ENCODE results near the gene CCDC169.
A peak's percentile ranks its signal among the peaks of the same experiment; 100 is the strongest.

The CCDC169 gene

GRCh38 chr13:36242761-36243160 lies 54.9 kb downstream of the CCDC169 start:
- DNase-seq, result no peak

GRCh38 chr13:36231236-36231635 lies 66.4 kb downstream of the CCDC169 start:
- DNase-seq, result no peak

GRCh38 chr13:36224730-36225129 lies 72.9 kb downstream of the CCDC169 start:
- no peak for DNase-seq

GRCh38 chr13:36219883-36220282 lies 77.7 kb downstream of the CCDC169 start:
- DNase-seq, result no peak

GRCh38 chr13:36217456-36217855 lies 80.2 kb downstream of the CCDC169 start:
- DNase-seq, result no peak

- no peak for DNase-seq
These were observed 83.3 kb downstream of the CCDC169 start, which contains the start of gene SOHLH2 for GRCh38 chr13:36214163-36214921. SOHLH2 (minus strand) TSS chr13:36214556; CDS start chr13:36214526, 30 bp downstream.

- no peak for DNase-seq
These were observed 84.8 kb downstream of the CCDC169 start for GRCh38 chr13:36212789-36213188.

- no peak for DNase-seq
These were observed 86.0 kb downstream of the CCDC169 start for GRCh38 chr13:36211567-36211966.

GRCh38 chr13:36210738-36211137 lies 86.9 kb downstream of the CCDC169 start:
- DNase-seq, result no peak

- DNase-seq, result no peak
These were observed 89.9 kb downstream of the CCDC169 start for GRCh38 chr13:36207672-36208071.

GRCh38 chr13:36193151-36193855 lies 104.3 kb downstream of the CCDC169 start:
- DNase-seq, result peak; percentile 23

GRCh38 chr13:36192166-36192565 lies 105.4 kb downstream of the CCDC169 start:
- no peak for DNase-seq

- no peak for DNase-seq
These were observed 106.8 kb downstream of the CCDC169 start for GRCh38 chr13:36190771-36191170.

- no peak for DNase-seq
These were observed 109.2 kb downstream of the CCDC169 start for GRCh38 chr13:36188441-36188840.

- DNase-seq, result no peak
These were observed 113.7 kb downstream of the CCDC169 start for GRCh38 chr13:36183901-36184300.
